Activated naive CD4-positive, alpha-beta T cell treated with anti-CD3 and anti-CD28 coated beads, Interleukin-2, amount 50 U/mL, for 72 hours (primary cell): ENCODE data around the gene MACO1. TPM values are rescaled to one million over a fixed set of nuclear protein-coding genes. Genes with fewer than 3 reads are reported as not detected.
"Not testable (repeated sequence)": the region's sequence is repeated elsewhere in the genome, so short reads cannot be mapped to it uniquely, and the experiment has no call there.

Experiments used
- ATAC-seq, 2 donors: fragments of 150-1000 bp; cut with Tn5 transposase; 2 replicates each; pipeline ENCODE4 v1.10.0; 2021; ENCODE audit warnings: mild to moderate bottlenecking in 2 of 2, moderate library complexity in 2 of 2
- DNase-seq, 2 donors: peaks; one replicate each; pipeline ENCODE4 v3.0.0; 2021 to 2022; ENCODE audit warnings: low spot score in 2 of 2
- H3K27ac Mint-ChIP-seq, 2 donors: one replicate each; pipeline ENCODE4 v1.8.0; 2022; ENCODE audit warnings: mild to moderate bottlenecking in 2 of 2, mixed read lengths in 2 of 2
- H3K36me3 Mint-ChIP-seq, 2 donors: one replicate each; pipeline ENCODE4 v1.8.0; 2022; ENCODE audit warnings: mixed read lengths in 2 of 2
- H3K9me3 Mint-ChIP-seq, 2 donors: one replicate each; pipeline ENCODE4 v1.8.0; 2022; ENCODE audit warnings: mixed read lengths in 2 of 2
- total RNA-seq, 2 donors: library from RNA; stranded (reverse); gene quantifications; one replicate each; pipeline ENCODE4 v1.2.3, GENCODE V29; 2022

Gene MACO1
- total RNA-seq, 2 donors from 2014 or later, result 14.3 to 19.7 TPM

- not testable (repeated sequence) for ATAC-seq, DNase-seq, H3K9me3 Mint-ChIP-seq, H3K36me3 Mint-ChIP-seq, H3K27ac Mint-ChIP-seq
Measured at GRCh38 chr1:25414578-25414977, 16.1 kb upstream of the MACO1 start.

DNA sequence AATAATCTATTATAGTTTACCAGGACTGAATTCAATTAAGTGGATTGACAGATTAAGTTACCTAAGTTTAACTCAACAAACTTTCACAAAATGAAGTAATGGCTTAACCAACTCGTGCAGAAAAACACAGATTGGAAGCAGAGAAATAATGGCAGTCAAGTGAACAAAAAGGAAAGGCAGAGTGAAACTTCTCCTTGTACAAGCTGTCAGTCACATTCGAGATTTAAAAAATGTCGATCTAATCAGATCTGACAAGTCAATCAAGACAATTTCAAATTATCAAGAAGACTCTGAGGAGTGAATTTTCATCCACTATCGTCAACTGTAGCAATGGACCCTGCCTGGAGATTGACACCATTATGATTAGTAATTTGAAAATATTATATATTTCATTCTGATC lies 13.4 kb upstream of the MACO1 start:
- not testable (repeated sequence) for DNase-seq, H3K36me3 Mint-ChIP-seq, ATAC-seq, H3K27ac Mint-ChIP-seq, H3K9me3 Mint-ChIP-seq

DNA sequence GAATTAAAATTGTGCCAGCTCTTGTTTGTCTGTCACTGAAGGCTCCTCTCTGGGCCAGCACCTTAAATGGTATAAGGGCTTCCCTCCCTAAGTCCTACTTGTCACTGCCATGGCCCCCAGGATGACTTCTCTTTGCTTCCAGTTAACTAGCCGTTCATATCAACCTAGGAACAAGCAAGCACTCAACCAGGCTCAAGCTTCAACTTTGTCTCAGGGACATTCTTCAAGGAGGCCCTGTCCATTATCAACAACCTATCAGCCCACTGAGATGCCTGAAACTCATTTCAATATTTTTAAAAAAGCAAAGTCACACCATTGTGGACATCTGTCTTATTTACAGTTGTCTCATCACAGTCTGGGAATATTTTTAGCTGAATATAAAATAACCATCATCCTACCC lies 11.4 kb upstream of the MACO1 start:
- not testable (repeated sequence) for ATAC-seq, DNase-seq, H3K36me3 Mint-ChIP-seq, H3K27ac Mint-ChIP-seq, H3K9me3 Mint-ChIP-seq

- H3K27ac Mint-ChIP-seq, result peak within 1 kb of the TSS in 1 of 2 donors; percentile 72
- not testable (repeated sequence) for H3K9me3 Mint-ChIP-seq, DNase-seq, ATAC-seq, H3K36me3 Mint-ChIP-seq
Measured at GRCh38 chr1:25420715-25421114, 10.0 kb upstream of the MACO1 start, which contains the start of gene RHCE. Gene RHCE, minus strand, starts transcription at chr1:25420825. Its CDS starts 39 bp downstream, at chr1:25420786.

GRCh38 chr1:25423206-25423605 lies 7.5 kb upstream of the MACO1 start:
- H3K36me3 Mint-ChIP-seq, DNase-seq, ATAC-seq, H3K27ac Mint-ChIP-seq, H3K9me3 Mint-ChIP-seq: not testable (repeated sequence)

DNA sequence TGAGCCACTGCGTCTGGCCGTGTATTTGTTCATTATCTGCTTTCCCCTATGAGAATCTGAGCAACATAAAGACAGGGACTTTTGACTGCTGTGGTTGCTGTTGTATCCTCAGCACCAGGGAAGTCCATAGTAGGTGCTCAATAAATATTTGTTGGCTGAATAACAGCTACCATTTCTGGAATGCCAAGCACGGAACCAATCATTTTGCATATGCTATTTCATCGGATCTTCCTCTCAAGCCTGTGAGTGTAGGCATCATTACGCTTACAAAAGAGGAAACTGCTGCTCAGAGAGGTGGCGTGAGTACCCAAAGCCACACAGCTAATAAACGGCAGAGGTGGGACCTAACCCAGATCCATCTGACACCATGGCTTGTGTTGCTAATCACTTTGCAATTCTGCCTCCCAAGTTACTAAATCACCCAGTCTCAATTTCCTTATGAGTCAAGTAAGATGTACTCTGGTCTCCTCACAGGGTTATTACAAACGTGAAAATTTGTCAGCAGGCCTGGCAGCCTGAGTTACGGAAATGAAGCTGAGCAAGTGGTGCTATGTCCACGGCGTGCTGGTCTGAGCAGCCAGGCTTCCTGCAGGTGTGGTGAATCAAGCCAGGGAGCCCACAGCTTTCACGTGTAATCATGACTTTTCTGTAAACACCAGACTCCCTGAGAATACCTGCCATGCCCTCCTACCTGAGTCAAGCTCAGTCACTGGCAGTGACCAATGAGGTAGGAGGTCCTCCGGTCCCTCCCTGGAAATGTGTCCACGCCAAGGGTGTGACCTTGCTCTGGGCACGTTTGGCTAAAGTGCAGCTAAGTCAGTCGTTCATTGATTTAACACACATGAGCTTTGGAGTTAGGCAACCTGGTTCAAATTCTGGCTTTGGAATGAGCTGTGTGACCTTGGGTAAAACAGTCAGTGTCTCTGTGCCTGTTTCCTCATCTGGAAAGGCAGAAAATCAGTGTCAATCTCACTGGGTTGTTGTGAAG lies 5.3 kb upstream of the MACO1 start:
- ATAC-seq (no peak), DNase-seq (no peak)
- Mint-ChIP-seq H3K36me3 (peaks cover 0 to 3% of the 10 kb centered on the region in 2 donors), H3K27ac (no peak overlapping the region), H3K9me3 (no peaks in the 10 kb centered on the region)

DNA sequence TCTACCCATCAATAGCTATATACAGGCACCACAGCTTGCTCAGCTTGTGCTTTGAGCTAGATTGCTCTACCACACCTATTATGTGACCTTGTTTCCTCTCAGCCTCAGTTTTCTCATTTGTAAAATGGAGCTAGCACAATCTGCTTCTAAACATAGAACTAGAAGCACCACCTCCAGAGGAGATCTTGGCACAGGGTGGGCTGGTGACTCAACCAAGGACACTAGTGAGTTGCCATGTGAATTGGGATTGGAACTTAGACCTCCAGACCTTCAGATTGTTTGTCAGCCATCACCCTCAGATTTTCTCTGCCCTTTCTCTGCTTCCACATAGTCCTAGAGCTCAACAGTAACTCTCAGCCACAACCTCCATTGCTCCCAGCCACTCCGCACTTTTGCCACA lies 3.0 kb upstream of the MACO1 start:
- H3K9me3 Mint-ChIP-seq, result no peaks in the 10 kb centered on the region
- ATAC-seq (no peak), DNase-seq (no peak)
- no peak overlapping the region for H3K27ac Mint-ChIP-seq
- peaks cover 0 to 5% of the 10 kb centered on the region in 2 donors for H3K36me3 Mint-ChIP-seq

DNA sequence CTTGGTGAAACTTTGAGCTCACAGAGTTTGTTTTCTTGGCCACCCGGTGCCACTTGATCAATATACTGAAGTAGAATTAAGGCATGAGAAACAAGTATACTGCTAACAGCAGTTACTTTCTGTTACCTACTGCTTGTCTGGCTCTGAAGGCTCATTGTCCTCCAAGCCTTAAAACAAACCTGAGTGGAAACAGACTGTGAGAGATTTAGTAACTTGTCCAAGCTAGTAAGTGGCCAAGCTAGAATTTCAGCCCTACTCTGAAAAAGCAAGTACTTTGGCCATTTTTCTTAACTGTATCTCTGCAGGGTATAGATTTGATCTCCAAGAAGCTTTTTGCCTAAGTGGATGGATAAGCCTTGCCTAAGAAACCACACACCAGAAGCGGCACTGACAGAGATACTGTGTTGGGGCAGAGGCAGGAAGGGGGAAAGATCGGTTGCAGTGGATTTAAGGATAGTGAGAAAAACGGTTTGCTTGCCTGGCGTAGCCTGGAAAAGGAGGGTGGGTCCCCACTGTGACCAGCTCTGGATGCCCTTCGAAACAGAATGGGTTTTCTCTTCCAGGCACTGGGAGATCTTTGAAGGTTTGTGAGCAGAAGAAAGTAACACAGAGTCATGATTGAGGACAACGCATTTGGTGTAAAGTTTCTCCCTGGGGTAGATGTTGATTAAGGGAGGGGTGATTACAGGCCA lies 2.1 kb upstream of the MACO1 start:
- DNase-seq (no peak), ATAC-seq (no peak)
- H3K36me3 Mint-ChIP-seq, result peaks cover 0 to 5% of the 10 kb centered on the region in 2 donors
- no peaks in the 10 kb centered on the region for H3K9me3 Mint-ChIP-seq
- H3K27ac Mint-ChIP-seq, result peak overlapping the region in 1 of 2 donors; percentile 0

- ATAC-seq (peak in 1 of 2 donors; percentile 40), DNase-seq (peak in 1 of 2 donors; percentile 65)
- peak overlapping the region; percentile 93 to 99 for H3K27ac Mint-ChIP-seq
- H3K9me3 Mint-ChIP-seq, result no peaks in the 10 kb centered on the region
- H3K36me3 Mint-ChIP-seq, result peaks cover 0 to 5% of the 10 kb centered on the region in 2 donors
Measured at GRCh38 chr1:25430967-25431881, 527 bp downstream of the MACO1 start.

DNA sequence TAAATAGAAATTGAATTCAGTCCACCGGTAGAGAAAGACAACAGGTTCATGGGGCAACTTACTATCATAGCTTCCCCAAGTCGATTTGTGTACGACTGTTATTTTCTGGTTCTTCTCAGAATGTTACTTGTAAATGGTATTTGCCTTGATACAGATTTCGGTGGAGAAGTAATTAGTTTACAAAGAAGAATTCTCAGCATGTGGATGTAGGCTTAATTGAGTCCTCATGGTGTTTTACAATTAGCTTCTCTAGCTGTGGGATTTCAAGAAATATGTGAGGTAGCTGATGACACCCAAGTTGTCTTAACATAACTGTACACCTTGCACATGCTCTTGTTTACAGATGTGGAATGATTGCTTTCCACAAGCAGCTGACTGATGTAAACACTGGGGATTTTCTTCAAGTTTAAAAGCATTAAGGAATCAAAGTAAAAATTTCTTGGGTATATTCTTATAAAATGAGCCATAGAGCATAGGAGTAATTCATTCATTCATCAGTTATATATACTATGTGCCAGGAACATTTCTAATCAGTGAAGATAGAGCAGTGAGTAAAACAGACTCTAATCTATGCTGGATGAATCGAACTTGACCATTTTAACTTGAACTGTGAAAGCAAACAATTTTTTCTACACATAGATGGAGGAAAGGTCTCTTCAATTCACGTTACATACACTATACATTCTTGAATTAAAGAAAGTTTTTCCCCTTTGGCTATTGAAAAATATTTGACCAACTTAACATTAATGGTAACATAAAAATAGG lies 1.4 kb downstream of the MACO1 start:
- DNase-seq, result no peak

GRCh38 chr1:25432749-25433388 lies 2.2 kb downstream of the MACO1 start:
- Mint-ChIP-seq H3K9me3 (no peaks in the 10 kb centered on the region), H3K36me3 (peaks cover 0 to 5% of the 10 kb centered on the region in 2 donors), H3K27ac (no peak overlapping the region)
- ATAC-seq (no peak), DNase-seq (no peak)

More for the DNA sequence above, 1.4 kb downstream of the MACO1 start:
- Mint-ChIP-seq H3K36me3 (peaks cover 0 to 5% of the 10 kb centered on the region in 2 donors), H3K9me3 (no peaks in the 10 kb centered on the region), H3K27ac (peak overlapping the region; percentile 79 to 93)
- no peak for ATAC-seq

GRCh38 chr1:25433389-25434186 lies 2.9 kb downstream of the MACO1 start:
- H3K36me3 Mint-ChIP-seq, result peaks cover 0 to 5% of the 10 kb centered on the region in 2 donors
- no peak for DNase-seq
- H3K27ac Mint-ChIP-seq, result no peak overlapping the region
- no peaks in the 10 kb centered on the region for H3K9me3 Mint-ChIP-seq
- no peak for ATAC-seq

DNA sequence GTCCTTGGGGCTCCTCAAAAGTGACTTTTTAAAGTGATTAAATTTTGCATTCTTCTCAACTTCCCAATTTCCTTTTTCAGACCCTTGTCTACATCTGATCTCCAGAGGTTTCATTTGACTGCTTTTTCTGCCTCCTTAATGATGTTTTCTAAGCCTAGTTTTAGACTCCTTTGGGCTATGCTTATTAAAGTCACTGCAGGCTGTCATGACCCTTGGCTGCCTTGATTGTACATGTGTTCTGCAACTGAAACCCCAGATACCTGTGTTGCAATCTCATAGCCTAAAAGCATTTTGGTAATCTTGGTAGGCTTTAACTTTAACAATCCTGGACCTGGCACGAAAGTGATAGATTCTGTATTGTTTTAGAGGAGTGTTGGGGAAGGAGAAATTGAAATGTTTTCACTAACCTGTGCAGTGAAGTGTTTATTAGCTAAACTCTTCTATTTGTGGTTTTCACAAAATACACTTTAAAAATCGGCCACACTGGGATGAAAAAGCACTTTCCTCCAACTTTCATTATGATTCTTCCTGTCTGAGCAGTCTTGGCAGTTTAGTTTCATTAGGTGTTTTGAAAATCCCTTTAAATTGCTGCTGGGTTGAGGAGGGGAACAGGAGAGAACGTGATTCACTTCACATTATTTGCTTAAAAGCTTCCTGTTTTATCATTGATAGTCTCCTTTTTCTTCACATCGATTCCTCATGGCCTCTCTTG lies 4.9 kb downstream of the MACO1 start:
- DNase-seq, result no peak
- Mint-ChIP-seq H3K36me3 (peaks cover 0 to 1% of the 10 kb centered on the region in 2 donors), H3K27ac (peak overlapping the region; percentile 6 to 80), H3K9me3 (no peaks in the 10 kb centered on the region)
- peak; percentile 34 to 71 for ATAC-seq

- Mint-ChIP-seq H3K36me3 (no peaks in the 10 kb centered on the region), H3K9me3 (no peaks in the 10 kb centered on the region), H3K27ac (no peak overlapping the region)
- DNase-seq, result no peak
- no peak for ATAC-seq
Measured at GRCh38 chr1:25437672-25438071, 7.0 kb downstream of the MACO1 start.
